Left lung (tissue), 10 donors: ENCODE measurements around the gene ZNF516. TPM values are rescaled to one million over a fixed set of nuclear protein-coding genes. Genes with fewer than 3 reads are reported as not detected.
A peak's percentile ranks its signal among the peaks of the same experiment; 100 is the strongest.

Source experiments
- ATAC-seq: fragments of 200-7000 bp; cut with Tn5 transposase; one replicate; pipeline ENCODE4 v1.9.1; 2020; ENCODE audit warnings: moderate library complexity
- DNase-seq, 4 donors: peaks; one replicate each; pipeline ENCODE4 v3.0.0-alpha.2; 2013 to 2020
- H3K27ac ChIP-seq, 2 donors: fragments of 200-600 bp; sonication (generic) in 1 of 2; one replicate each; pipeline versions ENCODE4 v1.5.0 to v1.8.0; 2020 to 2021
- H3K27me3 ChIP-seq, 2 donors: fragments of 200-600 bp; sonication (generic) in 1 of 2; one replicate each; pipeline versions ENCODE4 v1.5.0 to v1.8.0; 2020 to 2021
- H3K36me3 ChIP-seq, 2 donors: fragments of 200-600 bp; sonication (generic) in 1 of 2; one replicate each; pipeline versions ENCODE4 v1.5.0 to v1.8.0; 2020 to 2021
- H3K4me1 ChIP-seq, 2 donors: fragments of 200-600 bp; one replicate each; pipeline ENCODE4 v1.8.0; 2021
- H3K4me3 ChIP-seq, 2 donors: fragments of 200-600 bp; sonication (generic) in 1 of 2; one replicate each; pipeline versions ENCODE4 v1.5.0 to v1.8.0; 2020 to 2021; ENCODE audit warnings: mild to moderate bottlenecking in 1 of 2
- H3K9me3 ChIP-seq, 2 donors: fragments of 200-600 bp; sonication (generic) in 1 of 2; one replicate each; pipeline versions ENCODE4 v1.5.0 to v1.8.0; 2020 to 2021
- CTCF ChIP-seq, 2 donors: fragments of 200-600 bp; sonication (generic) in 1 of 2; IDR thresholded peaks; one replicate each; pipeline versions ENCODE4 v1.5.0 to v1.8.0; 2021; ENCODE audit warnings: antibody characterized with exemption in 2 of 2
- intact Hi-C, 2 donors: fragments of 100-400 bp; cut with DNase I; formaldehyde crosslinking; loops; one replicate each; pipeline versions ENCODE4 v1.11.2 to v1.14.2; 2022
- polyA plus RNA-seq, 6 donors: library from polyadenylated mRNA; unstranded; fragments of 120-200 nt; gene quantifications; one replicate each; pipeline ENCODE4 v1.2.1, GENCODE V29; 2013; ENCODE audit not compliant: insufficient read length in 6 of 6
- total RNA-seq, 2 donors: library from RNA; stranded (reverse); fragmentation: NEBNext Ultra II Directional; extraction: Animal tissue kit (Norgen Biotek cat#: 25700); gene quantifications; one replicate each; pipeline ENCODE4 v1.2.1, GENCODE V29; 2021
- donor health status: DM: no; HTN: yes; CAD: no.
- donor health status: DM: no; HTN: no; CAD: no.

Gene ZNF516
- total and polyA plus RNA-seq, 8 donors, result 33.9 to 51.2 (median 46.8) TPM

DNA sequence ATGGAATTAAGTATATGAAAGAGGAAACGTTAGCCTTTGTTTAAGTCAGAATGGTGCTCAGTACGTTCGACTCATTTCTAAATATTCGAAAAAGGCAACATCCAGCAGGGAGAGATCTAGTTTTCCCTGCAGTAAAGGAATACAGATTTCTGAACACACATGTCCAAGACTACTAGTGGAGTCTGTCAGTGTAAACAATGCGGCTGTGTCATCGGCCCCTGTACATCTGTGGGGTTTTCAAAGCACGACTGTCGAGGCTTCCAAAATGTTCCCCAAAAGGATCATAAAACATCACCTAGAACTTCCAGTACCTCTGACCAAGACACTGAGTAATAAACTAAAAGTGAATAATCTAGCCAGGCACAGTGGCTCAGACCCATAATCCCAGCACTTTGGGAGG is 112.8 kb downstream of the ZNF516 start:
- H3K36me3 ChIP-seq, result peaks cover 0 to 27% of the 10 kb centered on the region in 2 donors
- H3K27ac ChIP-seq, result no peak overlapping the region
- H3K4me3 ChIP-seq, result no peak overlapping the region
- no peaks in the 10 kb centered on the region for H3K9me3 ChIP-seq
- TF ChIP-seq CTCF (IDR thresholded peaks at IDR 0.05), result no peak
- DNase-seq (no peak), ATAC-seq (no peak)
- intact Hi-C loops, result no loop called here
- H3K27me3 ChIP-seq, result no peaks in the 10 kb centered on the region
- peaks cover 0 to 10% of the 10 kb centered on the region in 2 donors for H3K4me1 ChIP-seq

DNA sequence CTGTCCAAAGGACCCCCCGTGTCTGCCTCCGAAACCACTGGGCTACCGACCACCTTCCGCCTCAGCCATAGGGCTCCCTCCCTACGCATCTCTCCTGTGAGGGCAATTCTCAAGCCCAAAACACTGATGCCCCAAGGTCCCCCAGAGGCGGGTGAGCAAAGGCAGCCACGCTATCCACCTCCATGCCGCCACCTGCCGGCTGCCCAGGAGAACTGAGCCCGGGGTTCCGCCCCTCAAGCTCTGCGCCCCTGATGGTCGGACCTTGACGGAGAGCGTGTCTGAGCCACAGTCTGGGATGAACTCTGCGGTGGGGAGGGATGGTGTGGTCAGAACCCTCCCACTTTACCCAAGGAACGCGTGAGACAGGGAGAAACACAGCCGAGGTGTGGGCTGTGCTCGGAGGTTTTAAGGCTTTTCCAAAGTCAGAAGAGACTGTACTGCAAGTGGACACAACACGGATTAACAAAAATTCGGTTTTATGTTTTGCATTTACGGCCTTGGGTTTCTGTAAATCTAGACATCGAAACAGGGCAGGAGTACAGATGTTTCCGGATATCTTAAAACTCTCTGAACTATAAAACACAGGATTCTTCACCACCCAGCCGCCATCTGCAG is 114.1 kb downstream of the ZNF516 start:
- Histone ChIP-seq H3K27ac (no peak overlapping the region), H3K36me3 (peaks cover 0 to 27% of the 10 kb centered on the region in 2 donors), H3K27me3 (no peaks in the 10 kb centered on the region), H3K4me3 (no peak overlapping the region), H3K4me1 (peaks cover 0 to 16% of the 10 kb centered on the region in 2 donors), H3K9me3 (no peaks in the 10 kb centered on the region)
- peak; percentile 25 to 29 for TF ChIP-seq CTCF (IDR thresholded peaks at IDR 0.05)
- intact Hi-C loops, result no loop called here
- ATAC-seq (no peak), DNase-seq (no peak)

- DNase-seq (no peak), ATAC-seq (no peak)
- H3K9me3 ChIP-seq, result no peaks in the 10 kb centered on the region
- intact Hi-C loops, result no loop called here
- H3K27ac ChIP-seq, result no peak overlapping the region
- TF ChIP-seq CTCF (IDR thresholded peaks at IDR 0.05), result no peak
- H3K4me1 ChIP-seq, result peaks cover 0 to 23% of the 10 kb centered on the region in 2 donors
- peaks cover 0 to 27% of the 10 kb centered on the region in 2 donors for H3K36me3 ChIP-seq
- no peaks in the 10 kb centered on the region for H3K27me3 ChIP-seq
- no peak overlapping the region for H3K4me3 ChIP-seq
These were observed 114.8 kb downstream of the ZNF516 start for GRCh38 chr18:76380127-76380729.

DNA sequence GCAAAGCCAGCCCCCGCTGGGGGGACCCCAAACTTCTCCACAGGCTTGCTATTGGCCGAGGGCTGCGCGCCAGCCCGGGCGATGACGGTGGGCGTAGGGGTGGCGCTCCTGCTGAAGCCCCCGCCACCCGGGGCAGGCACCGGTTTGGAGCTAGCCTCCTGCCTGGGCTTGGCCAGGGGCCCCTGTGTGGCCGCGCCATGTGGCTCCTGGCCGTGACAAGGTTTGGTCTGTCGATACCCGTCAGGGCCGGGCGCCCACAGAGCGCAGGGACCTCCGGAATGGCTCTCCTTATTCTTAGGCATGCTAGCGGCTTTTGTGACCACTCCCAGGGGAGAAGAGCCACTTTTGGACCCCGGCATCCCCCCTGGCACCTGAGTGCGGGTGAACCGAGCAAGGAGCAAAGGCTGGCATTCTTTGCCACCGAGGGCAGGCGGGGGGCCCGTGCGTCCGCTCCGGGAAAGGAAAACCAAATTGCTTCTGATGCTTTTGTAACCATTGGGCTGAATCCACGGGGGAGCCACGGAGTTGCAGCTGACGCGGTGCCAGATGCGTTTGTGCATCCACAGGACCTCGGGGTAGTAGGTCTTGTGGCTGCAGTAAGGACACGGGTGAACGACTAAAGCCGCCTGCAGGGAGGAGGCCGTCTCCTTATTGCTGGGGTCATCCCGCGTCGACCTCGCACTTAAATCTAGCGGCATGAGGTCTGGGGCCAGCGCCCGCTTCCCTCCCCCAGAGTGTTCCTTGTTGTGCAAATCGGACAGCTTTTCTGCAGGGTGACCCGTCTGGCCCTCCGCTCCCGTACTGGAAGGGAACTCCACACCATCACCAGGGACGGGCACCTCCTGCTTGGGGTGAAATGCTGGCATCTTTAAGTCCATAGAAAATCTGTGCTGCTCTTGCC is 115.6 kb downstream of the ZNF516 start:
- Histone ChIP-seq H3K36me3 (peaks cover 0 to 27% of the 10 kb centered on the region in 2 donors), H3K27ac (no peak overlapping the region), H3K9me3 (no peaks in the 10 kb centered on the region), H3K4me1 (peaks cover 0 to 30% of the 10 kb centered on the region in 2 donors), H3K4me3 (no peak overlapping the region), H3K27me3 (no peaks in the 10 kb centered on the region)
- no peak for TF ChIP-seq CTCF (IDR thresholded peaks at IDR 0.05)
- intact Hi-C loops, result no loop called here
- ATAC-seq (no peak), DNase-seq (peak in 1 of 4 donors; percentile 74)
